Adrenal gland (tissue), 12 donors: ENCODE data around the gene SCGB2B2. TPM values are rescaled to one million over a fixed set of nuclear protein-coding genes. Genes with fewer than 3 reads are reported as not detected.

Experiments
- DNase-seq, 7 donors: peaks; one replicate each; pipeline ENCODE4 v3.0.0-alpha.2; 2019 to 2020
- H3K27ac ChIP-seq, 5 donors: fragments of 200-600 bp; sonication (generic) in 4 of 5; 1 replicate in 3 of 5; 2 replicates in 2 of 5; pipeline versions ENCODE4 v1.5.1 to v1.8.0; 2016 to 2020; ENCODE audit warnings: mild to moderate bottlenecking in 1 of 5
- H3K27me3 ChIP-seq: fragments of 200-600 bp; 2 replicates; pipeline ENCODE4 v1.8.0; 2021
- H3K36me3 ChIP-seq, 2 donors: fragments of 200-600 bp; replicated peaks in 1 of 2; 1 replicate in 1 of 2; 2 replicates in 1 of 2; pipeline versions ENCODE4 v1.5.1 to v1.8.0; 2018 to 2022
- H3K4me1 ChIP-seq, 2 donors: fragments of 200-600 bp; replicated peaks in 1 of 2; 1 replicate in 1 of 2; 2 replicates in 1 of 2; pipeline versions ENCODE4 v1.5.1 to v1.8.0; 2018 to 2021
- H3K4me3 ChIP-seq, 4 donors: fragments of 200-600 bp; sonication (generic) in 3 of 4; one replicate each; pipeline ENCODE4 v1.5.1; 2016 to 2018
- H3K9me3 ChIP-seq, 3 donors: fragments of 200-600 bp; sonication (generic) in 1 of 3; replicated peaks in 1 of 3; 1 replicate in 2 of 3; 2 replicates in 1 of 3; pipeline versions ENCODE4 v1.5.1 to v1.8.0; 2016 to 2021
- CTCF ChIP-seq, 6 experiments: fragments of 450-650 bp in 4 of 6; fragments of 200-600 bp in 2 of 6; sonication (generic) in 1 of 6; IDR thresholded peaks; 1 replicate in 5 of 6; 2 replicates in 1 of 6; pipeline versions ENCODE4 v1.5.1 to v1.8.0; 2016 to 2021; ENCODE audit warnings: antibody characterized with exemption in 6 of 6, mild to moderate bottlenecking in 2 of 6, moderate library complexity in 1 of 6
- POLR2A ChIP-seq, 2 donors: fragments of 450-650 bp; IDR thresholded peaks; one replicate each; pipeline ENCODE4 v1.6.1; 2017; ENCODE audit warnings: antibody characterized with exemption in 2 of 2, mild to moderate bottlenecking in 2 of 2, moderate library complexity in 1 of 2
- WGBS, 4 donors: extraction: QIAGEN DNeasy Blood & Tissue Kit in 2 of 4; methylation state at CpG; one replicate each; pipeline versions ENCODE4 v1.1.5 to v1.1.7; 2013 to 2017; 5-methylcytosine and 5-hydroxymethylcytosine counted together
- intact Hi-C, 2 donors: fragments of 100-400 bp; cut with DNase I; formaldehyde crosslinking; loops; one replicate each; pipeline versions ENCODE4 v1.14.1 to v1.15.0; 2022 to 2023
- polyA plus RNA-seq, 3 donors: library from polyadenylated mRNA; stranded (reverse); fragments of 200-250 nt in 2 of 3; fragments of 350-450 nt in 1 of 3; fragmentation: Illumina TruSeq in 1 of 3; extraction: RNeasy Lipid Tissue Mini Kit (QIAGEN cat#74804) in 1 of 3; gene quantifications; one replicate each; pipeline ENCODE4 v1.2.3, GENCODE V29; 2013 to 2014
- total RNA-seq, 9 donors: library from RNA; depleted of rRNA in 4 of 9; stranded (reverse); fragments of >200 nt in 4 of 9; fragments of 120-200 nt in 1 of 9; fragmentation: NEBNext Ultra II Directional in 1 of 9; extraction: Animal tissue kit (Norgen Biotek cat#: 25700) in 1 of 9; gene quantifications; one replicate each; pipeline versions ENCODE4 v1.1.0 to v1.2.4, GENCODE V29; 2013 to 2023
- donor health status: healthy with polysubstance abuse.
- donor health status: Bipolar disorder and iron deficiency.
- donor health status: DM: yes; HTN: yes; CAD: no.
- donor health status: DM: no; HTN: no; CAD: no.
- donor health status: DM: no; HTN: no; CAD: no.
- donor health status: DM: yes; HTN: yes; CAD: no.

Gene SCGB2B2
- total and polyA plus RNA-seq, 12 donors = 0.27 to 2.3 (median 0.83) TPM; not detected in 1

GRCh38 chr19:34662919-34663318 is 14.0 kb downstream of the SCGB2B2 start:
- Histone ChIP-seq H3K4me1 (peaks cover 11 to 17% of the 10 kb centered on the region in 2 donors), H3K9me3 (no peaks in the 10 kb centered on the region), H3K27me3 (no peaks in the 10 kb centered on the region), H3K4me3 (no peak overlapping the region), H3K36me3 (no peaks in the 10 kb centered on the region), H3K27ac (no peak overlapping the region)
- TF ChIP-seq CTCF (IDR thresholded peaks at IDR 0.05) = peak in 5 of 6 experiments; percentile 7 to 31 (median 23)
- TF ChIP-seq POLR2A (IDR thresholded peaks at IDR 0.05) = no peak
- intact Hi-C loops = no loop called here
- no peak for DNase-seq
- WGBS, 4 donors = 46 to 67% (median 49%) methylated on average over 5 of the region's 5 CpGs

- Histone ChIP-seq H3K27me3 (no peaks in the 10 kb centered on the region), H3K4me3 (no peak overlapping the region), H3K9me3 (no peaks in the 10 kb centered on the region), H3K27ac (no peak overlapping the region), H3K36me3 (no peaks in the 10 kb centered on the region), H3K4me1 (peaks cover under 1 to 7% of the 10 kb centered on the region in 2 donors)
- intact Hi-C loops = no loop called here
- TF ChIP-seq POLR2A (IDR thresholded peaks at IDR 0.05) (no peak), CTCF (IDR thresholded peaks at IDR 0.05) (no peak)
- DNase-seq = no peak
- WGBS, 4 donors = 80 to 96% (median 87%) methylated on average over 3 of the region's 3 CpGs
Observed at GRCh38 chr19:34661357-34661756, 15.6 kb downstream of the SCGB2B2 start.

GRCh38 chr19:34655651-34656050 is 21.3 kb downstream of the SCGB2B2 start:
- WGBS, 4 donors = 37 to 60% (median 55%) methylated on average over 2 of the region's 2 CpGs
- intact Hi-C loops = no loop called here
- Histone ChIP-seq H3K27me3 (no peaks in the 10 kb centered on the region), H3K9me3 (no peaks in the 10 kb centered on the region), H3K4me3 (no peak overlapping the region), H3K4me1 (peaks cover 0 to 4% of the 10 kb centered on the region in 2 donors), H3K27ac (no peak overlapping the region), H3K36me3 (no peaks in the 10 kb centered on the region)
- peak in 1 of 7 donors; percentile 27 for DNase-seq
- TF ChIP-seq POLR2A (IDR thresholded peaks at IDR 0.05) = no peak
- TF ChIP-seq CTCF (IDR thresholded peaks at IDR 0.05) = no peak

- intact Hi-C loops = no loop called here
- H3K27ac ChIP-seq = no peak overlapping the region
- no peaks in the 10 kb centered on the region for H3K27me3 ChIP-seq
- 62 to 82% (median 73%) methylated on average over 2 of the region's 2 CpGs for WGBS, 4 donors
- peaks cover 0 to 4% of the 10 kb centered on the region in 2 donors for H3K4me1 ChIP-seq
- H3K4me3 ChIP-seq = no peak overlapping the region
- no peaks in the 10 kb centered on the region for H3K36me3 ChIP-seq
- H3K9me3 ChIP-seq = no peaks in the 10 kb centered on the region
- DNase-seq = no peak
- TF ChIP-seq CTCF (IDR thresholded peaks at IDR 0.05) (no peak), POLR2A (IDR thresholded peaks at IDR 0.05) (no peak)
Observed at GRCh38 chr19:34654796-34655195, 22.2 kb downstream of the SCGB2B2 start.
